ENCODE measurements around the gene PBRM1.

The PBRM1 gene

DNA sequence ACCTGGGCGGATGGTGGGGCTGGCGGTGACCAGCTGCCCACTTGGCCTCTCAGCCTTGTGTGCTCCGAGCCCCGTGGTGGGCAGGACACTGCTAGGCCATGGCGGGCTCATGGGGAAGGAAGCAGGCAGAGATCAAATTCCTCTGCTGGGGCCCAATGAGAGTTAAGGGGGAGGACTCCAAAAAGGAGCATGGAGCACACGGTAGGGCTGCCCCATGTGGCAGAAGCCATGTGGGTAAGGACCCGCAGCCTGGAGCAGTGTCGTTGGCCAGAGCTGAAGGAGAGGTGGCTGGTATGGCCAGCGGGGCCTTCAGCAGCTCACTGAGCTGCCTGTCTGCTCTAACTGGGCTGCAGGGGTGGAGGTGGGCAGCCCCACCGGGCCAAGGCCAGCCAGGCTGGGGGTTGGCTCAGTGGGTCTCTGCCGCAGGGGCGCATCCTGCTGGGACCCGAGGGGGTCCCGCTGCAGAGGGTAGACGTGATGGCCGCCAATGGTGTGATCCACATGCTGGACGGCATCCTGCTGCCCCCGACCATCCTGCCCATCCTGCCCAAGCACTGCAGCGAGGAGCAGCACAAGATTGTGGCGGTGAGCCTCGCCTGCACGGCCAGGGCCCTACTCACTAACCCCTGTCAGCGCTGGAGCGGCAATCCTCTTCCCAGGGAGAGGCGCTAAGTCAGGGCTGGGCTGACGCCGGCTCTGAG is 179.3 kb downstream of the PBRM1 start:
- H3K79me2 ChIP-seq (ENCODE audit: low read length) = no peaks in the 10 kb centered on the region

DNA sequence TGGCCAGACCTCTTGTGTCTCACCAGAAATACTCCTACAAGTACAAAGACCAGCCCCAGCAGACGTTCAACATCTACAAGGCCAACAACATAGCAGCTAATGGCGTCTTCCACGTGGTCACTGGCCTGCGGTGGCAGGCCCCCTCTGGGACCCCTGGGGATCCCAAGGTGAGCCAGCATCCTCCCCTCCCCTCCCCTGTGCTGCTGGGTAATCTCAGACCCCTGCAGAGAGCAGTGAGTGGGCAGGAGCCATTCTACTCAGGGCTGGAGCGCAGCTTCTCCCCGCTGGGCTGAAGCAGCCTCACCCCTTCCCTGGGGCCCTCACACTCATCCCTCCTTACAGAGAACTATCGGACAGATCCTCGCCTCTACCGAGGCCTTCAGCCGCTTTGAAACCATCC is 180.7 kb downstream of the PBRM1 start:
- Histone ChIP-seq H3K4me3 (ENCODE audit: low read length) (no peak overlapping the region), H3F3A (ENCODE audit: insufficient read depth, low read length) (no peaks in the 10 kb centered on the region), H3K9me2 (replicated peaks; ENCODE audit: insufficient read depth, low read length) (no peaks in the 10 kb centered on the region), H3K9ac (ENCODE audit: low read length) (no peak overlapping the region), H3K79me2 (ENCODE audit: low read length) (no peaks in the 10 kb centered on the region), H3K4me2 (ENCODE audit: low read depth, low read length) (no peak overlapping the region), H3K27ac (ENCODE audit: low read length) (no peak overlapping the region), H3K36me3 (replicated peaks; ENCODE audit: insufficient read depth, low read length) (no peaks in the 10 kb centered on the region), H3K27me3 (replicated peaks; ENCODE audit: insufficient read depth, low read length) (peaks cover 44% of the 10 kb centered on the region), H3K9me3 (replicated peaks; ENCODE audit: insufficient read depth, low read length) (no peaks in the 10 kb centered on the region), H3K4me1 (ENCODE audit: low read length) (no peaks in the 10 kb centered on the region), H4K20me1 (ENCODE audit: insufficient read depth, low read length) (no peaks in the 10 kb centered on the region), H2AFZ (ENCODE audit: low read length) (no peak overlapping the region)
- no peak for DNase-seq
- TF ChIP-seq, protein P1, sequence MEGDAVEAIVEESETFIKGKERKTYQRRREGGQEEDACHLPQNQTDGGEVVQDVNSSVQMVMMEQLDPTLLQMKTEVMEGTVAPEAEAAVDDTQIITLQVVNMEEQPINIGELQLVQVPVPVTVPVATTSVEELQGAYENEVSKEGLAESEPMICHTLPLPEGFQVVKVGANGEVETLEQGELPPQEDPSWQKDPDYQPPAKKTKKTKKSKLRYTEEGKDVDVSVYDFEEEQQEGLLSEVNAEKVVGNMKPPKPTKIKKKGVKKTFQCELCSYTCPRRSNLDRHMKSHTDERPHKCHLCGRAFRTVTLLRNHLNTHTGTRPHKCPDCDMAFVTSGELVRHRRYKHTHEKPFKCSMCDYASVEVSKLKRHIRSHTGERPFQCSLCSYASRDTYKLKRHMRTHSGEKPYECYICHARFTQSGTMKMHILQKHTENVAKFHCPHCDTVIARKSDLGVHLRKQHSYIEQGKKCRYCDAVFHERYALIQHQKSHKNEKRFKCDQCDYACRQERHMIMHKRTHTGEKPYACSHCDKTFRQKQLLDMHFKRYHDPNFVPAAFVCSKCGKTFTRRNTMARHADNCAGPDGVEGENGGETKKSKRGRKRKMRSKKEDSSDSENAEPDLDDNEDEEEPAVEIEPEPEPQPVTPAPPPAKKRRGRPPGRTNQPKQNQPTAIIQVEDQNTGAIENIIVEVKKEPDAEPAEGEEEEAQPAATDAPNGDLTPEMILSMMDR (IDR thresholded peaks at IDR 0.05; ENCODE audit: low read length) = no peak
- TF ChIP-seq EZH2phosphoT487 (IDR thresholded peaks at IDR 0.05; ENCODE audit: low read length) = no peak
- no peak for TF ChIP-seq EZH2 (optimal IDR thresholded peaks at IDR 0.05; ENCODE audit: low read depth, low read length)

More for the DNA sequence above, 179.3 kb downstream of the PBRM1 start:
- no peaks in the 10 kb centered on the region for H3K36me3 ChIP-seq (replicated peaks; ENCODE audit: insufficient read depth, low read length)
- no peak for TF ChIP-seq EZH2phosphoT487 (IDR thresholded peaks at IDR 0.05; ENCODE audit: low read length)
- TF ChIP-seq, protein P1 (IDR thresholded peaks at IDR 0.05; ENCODE audit: low read length) = no peak
- no peak for TF ChIP-seq EZH2 (optimal IDR thresholded peaks at IDR 0.05; ENCODE audit: low read depth, low read length)
- DNase-seq = no peak
- H3K9ac ChIP-seq (ENCODE audit: low read length) = no peak overlapping the region
- H3K4me1 ChIP-seq (ENCODE audit: low read length) = no peaks in the 10 kb centered on the region
- H3K27me3 ChIP-seq (replicated peaks; ENCODE audit: insufficient read depth, low read length) = peaks cover 44% of the 10 kb centered on the region
- H4K20me1 ChIP-seq (ENCODE audit: insufficient read depth, low read length) = no peaks in the 10 kb centered on the region
- no peak overlapping the region for H3K4me2 ChIP-seq (ENCODE audit: low read depth, low read length)
- H3K9me2 ChIP-seq (replicated peaks; ENCODE audit: insufficient read depth, low read length) = no peaks in the 10 kb centered on the region
- H3F3A ChIP-seq (ENCODE audit: insufficient read depth, low read length) = no peaks in the 10 kb centered on the region
- H2AFZ ChIP-seq (ENCODE audit: low read length) = no peak overlapping the region
- no peak overlapping the region for H3K27ac ChIP-seq (ENCODE audit: low read length)
- no peak overlapping the region for H3K4me3 ChIP-seq (ENCODE audit: low read length)
- no peaks in the 10 kb centered on the region for H3K9me3 ChIP-seq (replicated peaks; ENCODE audit: insufficient read depth, low read length)

DNA sequence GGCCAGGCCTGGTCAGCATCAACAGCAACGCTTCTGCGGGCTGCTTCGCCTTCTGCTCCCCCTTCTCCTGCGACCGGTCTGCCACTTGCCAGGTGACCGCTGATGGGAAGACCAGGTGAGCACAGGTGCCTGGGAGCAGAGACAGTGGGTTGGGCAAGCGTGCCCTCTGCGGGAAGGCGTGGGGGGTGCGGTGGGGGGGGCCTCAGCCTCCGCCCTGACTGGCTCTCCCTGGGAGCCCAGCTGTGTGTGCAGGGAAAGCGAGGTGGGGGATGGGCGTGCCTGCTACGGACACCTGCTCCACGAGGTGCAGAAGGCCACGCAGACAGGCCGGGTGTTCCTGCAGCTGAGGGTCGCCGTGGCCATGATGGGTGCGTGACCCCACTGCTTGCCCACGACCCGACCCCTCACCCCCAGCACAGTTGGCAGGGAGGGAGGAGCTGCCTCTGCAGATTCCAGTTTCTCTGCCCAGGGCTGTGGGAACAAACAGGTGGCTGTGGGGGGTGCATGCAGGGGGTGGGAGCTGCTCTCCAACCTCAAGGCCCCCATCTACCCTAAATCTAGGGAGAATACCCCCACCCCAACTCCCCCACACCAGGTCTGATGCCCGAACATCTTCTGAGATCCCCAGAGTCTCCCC is 181.8 kb downstream of the PBRM1 start:
- Histone ChIP-seq H3K4me3 (ENCODE audit: low read length) (no peak overlapping the region), H3K9ac (ENCODE audit: low read length) (no peak overlapping the region), H3K9me2 (replicated peaks; ENCODE audit: insufficient read depth, low read length) (no peaks in the 10 kb centered on the region), H3K27me3 (replicated peaks; ENCODE audit: insufficient read depth, low read length) (peaks cover 44% of the 10 kb centered on the region), H2AFZ (ENCODE audit: low read length) (no peak overlapping the region), H3K79me2 (ENCODE audit: low read length) (no peaks in the 10 kb centered on the region), H3K36me3 (replicated peaks; ENCODE audit: insufficient read depth, low read length) (no peaks in the 10 kb centered on the region), H3K4me2 (ENCODE audit: low read depth, low read length) (no peak overlapping the region), H4K20me1 (ENCODE audit: insufficient read depth, low read length) (no peaks in the 10 kb centered on the region), H3K27ac (ENCODE audit: low read length) (no peak overlapping the region), H3F3A (ENCODE audit: insufficient read depth, low read length) (no peaks in the 10 kb centered on the region), H3K4me1 (ENCODE audit: low read length) (no peaks in the 10 kb centered on the region), H3K9me3 (replicated peaks; ENCODE audit: insufficient read depth, low read length) (no peaks in the 10 kb centered on the region)
- DNase-seq = no peak
- TF ChIP-seq EZH2phosphoT487 (IDR thresholded peaks at IDR 0.05; ENCODE audit: low read length) (no peak), EZH2 (optimal IDR thresholded peaks at IDR 0.05; ENCODE audit: low read depth, low read length) (no peak)
- TF ChIP-seq, protein P1 (IDR thresholded peaks at IDR 0.05; ENCODE audit: low read length) = no peak
